C4-2B (cell line): ENCODE data around the gene SLC7A6.

ENCODE experiments used
- CTCF ChIP-seq: fragments of 450-650 bp; conservative IDR thresholded peaks from 2 replicates; pipeline ENCODE4 v1.5.1; 2017; ENCODE audit warnings: mild to moderate bottlenecking
- ZFX ChIP-seq: fragments of 450-650 bp; IDR thresholded peaks from 2 replicates; pipeline ENCODE4 v1.6.1; 2017

GRCh38 chr16:68296291-68296690 lies 32.0 kb downstream of the SLC7A6 start:
- no peak for TF ChIP-seq CTCF
- no peak for TF ChIP-seq ZFX
